T-helper 2 cell treated with Interferon-gamma antibody and Interleukin-4, amounts not matched to agents 5 μg/mL and 100 μg/mL, for 36 hours (primary cell): Measurements from ENCODE around the gene HTR2B.
A peak's percentile ranks its signal among the peaks of the same experiment; 100 is the strongest.

Experiments used
- DNase-seq: peaks from one replicate; pipeline ENCODE4 v3.0.0; 2021; ENCODE audit warnings: low spot score
- H3K27ac Mint-ChIP-seq: one replicate; pipeline ENCODE4 v1.8.0; 2021; ENCODE audit warnings: mild to moderate bottlenecking, mixed read lengths
- H3K27me3 Mint-ChIP-seq: one replicate; pipeline ENCODE4 v1.8.0; 2021; ENCODE audit warnings: low read depth, mixed read lengths
- H3K36me3 Mint-ChIP-seq: one replicate; pipeline ENCODE4 v1.8.0; 2021; ENCODE audit warnings: low read depth, mixed read lengths
- H3K4me1 Mint-ChIP-seq: one replicate; pipeline ENCODE4 v1.8.0; 2021; ENCODE audit warnings: low read depth, mixed read lengths
- H3K4me3 Mint-ChIP-seq: one replicate; pipeline ENCODE4 v1.8.0; 2022; ENCODE audit warnings: mild to moderate bottlenecking, moderate library complexity, mixed read lengths
- H3K9me3 Mint-ChIP-seq: one replicate; pipeline ENCODE4 v1.8.0; 2021; ENCODE audit warnings: mixed read lengths

Gene HTR2B

DNA sequence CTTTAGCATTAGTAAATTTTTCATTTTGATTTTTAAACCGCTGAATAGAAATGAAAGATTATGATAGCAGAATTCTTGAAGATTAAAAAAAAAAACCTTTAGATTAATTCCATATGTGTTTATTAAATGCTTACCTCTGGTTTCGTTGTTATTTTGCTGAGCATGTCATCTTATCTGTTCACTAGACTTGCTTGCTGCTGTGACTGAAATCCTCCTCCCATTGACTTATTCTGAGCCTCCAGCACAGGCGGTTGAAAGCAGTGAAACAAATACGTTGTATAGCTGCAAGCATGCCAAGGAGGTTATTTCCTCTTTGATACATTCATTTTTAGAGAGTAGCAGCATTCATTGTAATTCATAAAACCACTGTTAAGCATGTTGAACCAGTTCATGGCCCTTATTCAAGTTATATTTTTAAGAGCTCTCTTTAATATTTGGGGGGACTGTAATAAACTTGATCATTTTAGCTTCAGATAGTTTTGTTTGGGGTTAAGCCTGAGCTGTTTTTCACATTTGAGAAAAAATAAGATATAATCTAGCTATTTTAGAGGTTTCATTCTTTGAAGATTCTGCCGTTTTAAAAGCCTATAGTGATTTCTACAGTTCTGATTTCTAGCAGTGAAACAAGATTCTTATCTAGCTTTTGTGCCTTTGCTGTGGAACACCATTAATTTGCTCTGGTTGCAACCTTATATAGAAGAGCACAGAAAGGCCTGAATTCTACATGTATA lies at the start of gene HTR2B:
Gene HTR2B (minus strand): TSS at position 205 of the 731 bp plus-strand sequence. CDS start 1,278 bp downstream, outside the sequence.
- Mint-ChIP-seq H3K4me3 (peak within 1 kb of the TSS; percentile 74), H3K9me3 (no peaks in the 10 kb centered on the region), H3K27ac (peak within 1 kb of the TSS; percentile 86), H3K36me3 (peaks cover 9% of the 10 kb centered on the region), H3K27me3 (no peaks in the 10 kb centered on the region), H3K4me1 (peaks cover 46% of the 10 kb centered on the region)
- peak; percentile 50 for DNase-seq

DNA sequence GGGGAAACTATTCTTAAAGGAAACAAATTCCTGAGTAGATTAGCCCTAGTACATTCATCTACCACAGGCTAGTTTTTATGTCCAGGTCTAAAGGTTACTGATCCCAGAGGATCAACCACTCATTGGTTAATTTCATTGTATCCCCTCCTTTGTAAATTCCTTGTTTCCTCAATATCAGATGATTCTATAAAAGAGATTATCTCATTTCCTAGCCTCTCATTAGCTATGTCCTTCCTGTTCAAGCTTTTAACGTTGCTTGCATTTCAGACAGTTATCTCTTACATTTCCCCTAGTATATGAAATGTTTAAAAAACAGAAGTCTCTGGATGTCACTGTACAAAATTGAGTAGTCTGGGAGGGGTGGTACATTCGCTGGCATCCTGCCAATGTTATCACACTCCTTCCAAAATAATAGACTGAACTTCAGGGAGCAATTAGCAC lies 49.4 kb upstream of the HTR2B start:
- Mint-ChIP-seq H3K4me3 (no peak overlapping the region), H3K9me3 (no peaks in the 10 kb centered on the region), H3K4me1 (peaks cover 2% of the 10 kb centered on the region), H3K27ac (no peak overlapping the region), H3K36me3 (peaks cover 39% of the 10 kb centered on the region), H3K27me3 (no peaks in the 10 kb centered on the region)
- DNase-seq: no peak

DNA sequence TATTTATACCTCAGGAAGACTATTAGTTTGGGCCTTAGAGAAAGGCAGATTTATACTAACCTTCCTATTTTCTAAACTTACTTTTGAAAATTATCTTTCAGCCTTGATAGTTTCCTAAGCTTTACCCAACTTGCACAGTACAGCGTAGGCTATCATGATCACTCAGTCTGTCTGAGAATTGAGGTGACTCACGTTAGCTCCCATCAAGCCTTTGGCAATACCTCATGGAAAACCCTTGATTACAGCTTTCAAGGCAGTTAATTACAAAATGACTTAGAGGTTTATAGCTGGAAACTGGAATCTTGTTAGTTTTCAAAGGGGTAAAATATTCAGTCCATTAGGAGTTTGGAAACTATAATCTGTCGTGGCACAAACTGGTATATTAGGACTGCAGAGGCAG lies 47.2 kb upstream of the HTR2B start:
- H3K27ac Mint-ChIP-seq: no peak overlapping the region
- no peaks in the 10 kb centered on the region for H3K27me3 Mint-ChIP-seq
- H3K36me3 Mint-ChIP-seq: peaks cover 49% of the 10 kb centered on the region
- H3K4me3 Mint-ChIP-seq: no peak overlapping the region
- no peak for DNase-seq
- H3K9me3 Mint-ChIP-seq: no peaks in the 10 kb centered on the region
- peaks cover 6% of the 10 kb centered on the region for H3K4me1 Mint-ChIP-seq

DNA sequence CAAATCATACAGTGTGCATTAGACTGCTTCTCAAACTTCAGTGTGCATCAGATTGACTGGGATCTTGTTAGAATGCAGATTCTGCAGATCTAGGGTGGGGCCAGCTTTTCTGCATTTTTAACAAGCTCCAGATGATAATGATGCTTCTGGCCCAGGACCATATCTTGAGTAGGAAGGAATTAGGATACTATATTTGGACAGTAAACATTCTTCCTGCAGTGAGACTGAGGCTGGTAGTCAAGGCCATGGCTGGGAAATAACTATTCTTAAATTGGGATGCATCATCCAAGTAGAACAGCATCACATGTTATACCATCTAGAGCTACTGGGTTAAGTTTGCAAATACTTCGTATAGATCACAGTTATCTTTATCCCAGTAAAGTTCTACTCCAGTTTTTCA lies 45.2 kb upstream of the HTR2B start:
- no peak for DNase-seq

DNA sequence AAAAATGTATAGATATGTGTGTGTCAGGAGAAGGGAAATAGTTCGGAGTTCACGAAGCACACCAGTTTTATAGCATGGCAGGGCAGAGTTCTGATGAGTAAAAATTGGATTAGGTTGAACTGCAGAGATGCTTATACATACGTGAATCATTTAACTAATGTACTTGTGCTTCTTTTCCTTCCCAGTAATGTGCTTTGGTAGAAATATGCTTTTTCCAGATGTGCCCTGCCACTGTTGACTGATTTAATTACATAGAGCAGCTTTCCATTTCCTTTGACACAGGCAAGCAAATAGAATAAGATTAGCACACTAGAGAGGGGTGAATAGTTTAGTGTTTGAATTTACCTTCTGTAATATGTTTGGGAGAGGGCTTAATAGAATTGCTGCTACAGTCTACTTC lies 44.6 kb upstream of the HTR2B start:
- Mint-ChIP-seq H3K27ac (no peak overlapping the region), H3K36me3 (peaks cover 55% of the 10 kb centered on the region), H3K4me3 (no peak overlapping the region)

More for the DNA sequence above, 45.2 kb upstream of the HTR2B start:
- Mint-ChIP-seq H3K4me1 (peaks cover 4% of the 10 kb centered on the region), H3K36me3 (peaks cover 56% of the 10 kb centered on the region), H3K27ac (no peak overlapping the region), H3K27me3 (no peaks in the 10 kb centered on the region), H3K4me3 (no peak overlapping the region), H3K9me3 (no peaks in the 10 kb centered on the region)

DNA sequence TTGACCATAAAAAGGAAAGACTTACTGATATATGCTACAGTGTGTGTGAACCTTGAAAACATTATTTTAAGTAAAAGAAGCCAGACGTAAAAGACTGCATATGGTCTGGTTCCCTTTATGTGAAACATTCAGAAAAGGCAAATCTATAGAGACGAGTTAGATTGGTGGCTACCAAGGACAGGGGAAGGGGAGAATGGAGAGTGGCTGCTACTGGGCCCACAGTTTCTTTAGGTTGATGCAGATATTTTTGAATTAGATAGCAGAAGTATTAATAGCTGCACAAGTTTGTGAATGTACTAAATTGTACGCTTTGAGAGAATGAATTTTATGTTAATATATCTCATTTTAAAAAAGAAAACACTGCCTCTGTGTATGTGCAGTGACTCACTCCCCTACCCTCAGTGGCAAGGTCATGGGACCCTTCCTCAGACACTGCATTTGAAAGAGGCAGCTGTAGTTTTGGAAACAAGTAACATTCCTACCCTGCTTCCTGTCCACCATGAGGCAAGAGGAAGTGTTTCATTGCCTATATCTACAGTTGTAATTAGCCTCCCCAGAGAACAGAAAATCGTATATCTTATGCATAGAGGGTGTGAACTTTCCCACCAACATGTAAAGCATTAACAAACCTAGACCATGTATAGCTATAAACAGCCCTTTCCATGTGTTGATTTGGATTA lies 43.8 kb upstream of the HTR2B start:
- no peak for DNase-seq
- Mint-ChIP-seq H3K4me1 (peaks cover 4% of the 10 kb centered on the region), H3K4me3 (no peak overlapping the region), H3K27ac (no peak overlapping the region), H3K36me3 (peaks cover 50% of the 10 kb centered on the region), H3K27me3 (no peaks in the 10 kb centered on the region), H3K9me3 (no peaks in the 10 kb centered on the region)

More for the DNA sequence above, 44.6 kb upstream of the HTR2B start:
- DNase-seq: no peak
- no peaks in the 10 kb centered on the region for H3K27me3 Mint-ChIP-seq
- peaks cover 4% of the 10 kb centered on the region for H3K4me1 Mint-ChIP-seq
- H3K9me3 Mint-ChIP-seq: no peaks in the 10 kb centered on the region

DNA sequence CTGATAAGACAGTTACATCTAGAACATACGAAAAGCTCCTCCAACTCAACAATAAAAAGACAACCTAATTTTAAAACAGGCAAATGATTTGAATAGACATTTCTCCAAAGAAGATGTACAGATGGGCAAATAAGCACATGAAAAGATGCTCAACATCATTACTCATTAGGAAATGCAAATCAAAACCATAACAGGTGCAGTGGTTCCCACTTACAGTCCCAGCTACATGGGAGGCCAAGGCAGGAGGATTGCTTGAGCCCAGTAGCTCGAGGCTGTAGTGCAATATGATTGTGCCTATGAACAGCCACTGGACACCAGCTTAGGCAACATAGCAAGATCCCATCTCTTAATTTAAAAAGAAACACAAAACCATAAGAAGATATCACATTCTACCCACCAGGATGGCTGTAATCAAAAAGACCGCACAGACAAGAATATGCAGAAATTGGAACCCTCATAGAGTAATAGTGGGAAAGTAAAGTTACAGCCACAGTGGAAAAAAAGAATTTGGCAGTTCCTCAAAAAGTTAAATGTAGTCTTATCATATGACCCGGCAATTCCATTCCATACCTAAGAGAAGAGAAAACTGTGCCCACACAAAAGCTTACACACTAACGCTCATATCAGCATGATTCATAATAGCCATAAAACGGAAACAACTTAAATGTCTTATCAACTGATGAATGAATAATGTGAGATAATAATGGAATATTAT lies 43.1 kb upstream of the HTR2B start:
- H3K36me3 Mint-ChIP-seq: peaks cover 52% of the 10 kb centered on the region
- no peak for DNase-seq
- no peaks in the 10 kb centered on the region for H3K9me3 Mint-ChIP-seq
- no peak overlapping the region for H3K4me3 Mint-ChIP-seq
- H3K4me1 Mint-ChIP-seq: peaks cover 4% of the 10 kb centered on the region
- H3K27me3 Mint-ChIP-seq: no peaks in the 10 kb centered on the region
- no peak overlapping the region for H3K27ac Mint-ChIP-seq

DNA sequence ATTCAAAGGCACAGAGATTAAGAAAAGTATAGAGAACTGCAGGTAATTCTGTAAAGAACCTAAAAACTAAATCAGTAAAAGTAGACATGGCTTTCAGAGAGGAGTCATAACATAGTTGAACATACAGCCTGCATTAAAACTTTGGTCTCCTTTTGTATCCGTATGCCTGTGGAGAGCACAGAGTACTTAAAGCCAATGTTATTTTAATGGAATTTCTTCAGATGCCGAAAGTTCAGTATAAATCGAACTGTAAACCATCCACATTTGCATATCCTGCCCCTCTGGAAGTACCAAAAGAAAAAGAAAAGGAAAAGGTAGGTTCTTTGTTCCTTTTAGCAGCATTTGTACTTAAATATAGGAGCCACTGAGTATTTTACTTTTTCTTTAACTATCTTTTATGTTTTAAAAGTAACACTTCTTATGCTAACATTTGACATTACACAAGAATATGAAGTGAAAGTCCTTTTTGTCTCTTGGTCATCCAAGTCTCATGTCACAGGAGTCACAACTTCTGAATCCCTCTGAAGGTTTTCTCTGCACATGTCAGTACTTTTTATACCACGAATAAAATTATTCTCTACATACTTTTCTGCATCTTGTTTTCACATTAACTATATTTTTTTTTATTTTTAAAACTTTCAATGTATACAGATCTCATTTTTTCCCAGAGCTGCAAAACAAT lies 38.7 kb upstream of the HTR2B start:
- Mint-ChIP-seq H3K4me1 (peaks cover 9% of the 10 kb centered on the region), H3K27ac (no peak overlapping the region), H3K4me3 (no peak overlapping the region), H3K27me3 (no peaks in the 10 kb centered on the region), H3K36me3 (peaks cover 49% of the 10 kb centered on the region), H3K9me3 (no peaks in the 10 kb centered on the region)
- no peak for DNase-seq

DNA sequence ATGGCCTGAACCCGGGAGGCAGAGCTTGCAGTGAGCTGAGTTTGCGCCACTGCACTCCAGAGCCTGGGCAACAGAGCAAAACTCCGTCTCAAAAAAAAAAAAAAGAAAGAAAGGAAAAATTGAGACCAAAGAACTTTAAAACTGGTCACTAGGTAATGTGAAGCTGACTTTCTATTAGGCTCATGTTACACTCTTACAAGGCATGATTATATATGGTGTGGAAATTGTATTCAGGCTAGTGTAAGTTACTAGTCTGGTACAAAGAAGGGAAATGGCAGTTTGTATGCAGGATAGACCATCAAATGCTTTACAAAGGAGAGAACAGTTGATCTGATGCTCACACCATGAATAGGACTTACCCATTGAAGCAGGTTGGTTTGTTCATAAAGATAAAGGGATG lies 38.2 kb upstream of the HTR2B start:
- Mint-ChIP-seq H3K9me3 (no peaks in the 10 kb centered on the region), H3K36me3 (peaks cover 45% of the 10 kb centered on the region), H3K27ac (no peak overlapping the region), H3K4me3 (no peak overlapping the region), H3K4me1 (peaks cover 5% of the 10 kb centered on the region), H3K27me3 (no peaks in the 10 kb centered on the region)
- no peak for DNase-seq

DNA sequence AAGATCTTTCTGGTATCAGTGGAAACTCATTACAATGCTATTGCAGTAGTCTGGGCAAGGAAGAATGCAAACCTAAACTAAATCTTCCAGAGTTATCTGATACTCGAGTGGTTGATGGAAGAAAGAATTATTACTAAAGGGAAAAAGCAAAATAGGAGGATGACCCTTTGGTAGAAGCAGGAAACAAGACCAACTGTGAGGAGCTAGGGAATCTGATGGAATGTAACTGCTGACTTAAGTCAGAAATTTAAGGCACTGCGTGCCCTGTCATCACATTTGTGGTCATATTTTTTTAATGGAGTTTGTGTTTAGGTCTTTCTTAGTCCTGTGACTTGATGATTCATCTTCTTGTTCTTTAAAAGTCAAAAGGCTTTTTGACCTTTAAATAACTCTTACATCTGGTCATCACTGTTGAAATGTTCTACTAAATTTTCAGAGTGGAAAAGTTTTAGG lies 37.1 kb upstream of the HTR2B start:
- DNase-seq: no peak
- Mint-ChIP-seq H3K27ac (no peak overlapping the region), H3K4me3 (no peak overlapping the region), H3K9me3 (no peaks in the 10 kb centered on the region), H3K36me3 (peaks cover 40% of the 10 kb centered on the region), H3K27me3 (no peaks in the 10 kb centered on the region), H3K4me1 (peaks cover 5% of the 10 kb centered on the region)

DNA sequence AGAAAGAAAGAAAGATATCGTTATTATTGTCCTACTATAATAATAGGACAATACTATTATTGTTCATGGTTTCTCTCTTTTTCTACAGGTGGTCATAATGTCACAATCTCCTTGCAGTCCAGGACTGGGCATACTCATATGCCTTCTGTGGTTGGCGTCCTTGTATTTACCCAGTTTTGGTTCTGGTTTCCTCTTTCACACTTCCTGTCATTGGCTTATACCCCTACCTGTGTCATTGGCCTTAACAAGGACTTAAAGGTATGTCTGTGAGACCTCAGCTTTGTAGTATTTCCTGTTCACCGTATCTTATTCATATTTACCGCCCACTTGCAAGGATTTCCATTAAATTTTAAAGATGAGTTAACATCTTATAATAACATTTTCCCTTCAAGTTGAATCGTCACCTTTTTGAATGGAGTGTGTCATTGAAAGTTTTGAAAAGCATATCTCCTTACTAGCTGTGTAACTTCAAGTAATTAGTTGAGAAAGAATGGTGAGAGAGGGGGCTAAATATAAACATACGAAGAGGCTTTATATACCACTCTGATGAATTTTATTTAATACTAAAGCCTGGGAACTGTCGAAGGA lies 36.5 kb upstream of the HTR2B start:
- H3K27ac Mint-ChIP-seq: peak overlapping the region; percentile 1
- peaks cover 37% of the 10 kb centered on the region for H3K36me3 Mint-ChIP-seq
- H3K4me3 Mint-ChIP-seq: no peak overlapping the region
- H3K4me1 Mint-ChIP-seq: peaks cover 5% of the 10 kb centered on the region
- no peak for DNase-seq
- H3K27me3 Mint-ChIP-seq: no peaks in the 10 kb centered on the region
- no peaks in the 10 kb centered on the region for H3K9me3 Mint-ChIP-seq

DNA sequence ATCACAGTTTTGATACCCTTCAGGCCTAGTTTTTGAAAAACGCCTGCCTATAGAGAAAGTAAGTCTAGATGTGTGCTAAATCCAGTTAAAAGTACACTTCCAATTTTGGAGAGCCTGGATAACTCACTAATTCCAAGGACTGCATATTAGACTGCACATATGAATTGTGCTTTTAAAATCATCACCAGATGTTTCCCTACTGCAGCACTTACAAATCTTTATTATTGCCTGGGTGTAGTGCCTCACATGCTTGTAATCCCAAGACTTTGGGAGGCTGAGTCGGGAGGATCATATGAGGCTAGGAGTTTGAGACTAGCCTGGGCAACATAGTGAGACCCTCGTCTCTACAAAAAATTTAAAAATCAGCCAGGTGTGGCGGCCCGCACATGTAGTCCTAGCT lies 35.9 kb upstream of the HTR2B start:
- Mint-ChIP-seq H3K27me3 (no peaks in the 10 kb centered on the region), H3K4me3 (no peak overlapping the region), H3K36me3 (peaks cover 33% of the 10 kb centered on the region), H3K27ac (no peak overlapping the region), H3K9me3 (no peaks in the 10 kb centered on the region), H3K4me1 (peaks cover 5% of the 10 kb centered on the region)
- DNase-seq: no peak

DNA sequence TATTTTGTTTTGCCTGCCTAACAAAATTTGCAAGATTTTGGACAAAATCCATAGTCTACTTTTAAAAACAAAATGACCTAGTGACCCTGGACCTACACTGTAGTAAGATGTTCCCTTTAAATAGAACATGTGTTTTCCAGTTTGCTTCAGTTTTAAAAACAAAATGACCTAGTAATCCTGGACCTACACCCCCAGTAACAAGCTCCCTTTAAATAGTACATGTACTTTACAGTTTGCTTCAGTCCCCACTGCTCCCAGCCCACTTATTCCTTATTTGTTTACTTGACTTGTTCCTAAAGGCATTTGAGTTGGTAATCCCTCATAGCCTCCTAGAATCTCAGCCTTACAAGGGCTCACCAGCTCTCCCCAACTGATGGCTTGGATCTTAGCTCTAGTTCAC lies 34.5 kb upstream of the HTR2B start:
- Mint-ChIP-seq H3K36me3 (peaks cover 29% of the 10 kb centered on the region), H3K27me3 (no peaks in the 10 kb centered on the region), H3K4me3 (no peak overlapping the region), H3K27ac (no peak overlapping the region), H3K9me3 (no peaks in the 10 kb centered on the region), H3K4me1 (peaks cover 5% of the 10 kb centered on the region)
- DNase-seq: no peak
